ENCODE measurements around the gene RORB. TPM values are rescaled to one million over a fixed set of nuclear protein-coding genes. Genes with fewer than 3 reads are reported as not detected.
A peak's percentile ranks its signal among the peaks of the same experiment; 100 is the strongest.

RORB gene
- total RNA-seq, 1 experiment from 2014 or later, result 8.7 TPM

- ChIA-PET POLR2A (interaction anchor here (0.9 kb wide), 1 partner anchor 896 kb away, joined by 3 read pairs; no protein-coding TSS in a partner anchor), CTCF (interaction anchor here (1.2 to 1.7 kb wide), 2 partner anchors 10 to 34 kb away, joined by 3 to 6 read pairs; no protein-coding TSS in a partner anchor)
- DNase-seq (ENCODE audit: low spot score), result no peak
- no peak overlapping the region for H3K4me3 Mint-ChIP-seq
- TF ChIP-seq E2F5 (CRISPR knock-in tag; IDR thresholded peaks at IDR 0.05), result no peak
- TF ChIP-seq RELA (CRISPR knock-in tag; IDR thresholded peaks at IDR 0.05; ENCODE audit: borderline replicate concordance), result no peak
- no peak for TF ChIP-seq ZNF416 (CRISPR knock-in tag; IDR thresholded peaks at IDR 0.05)
- no peak for TF ChIP-seq MXD4 (CRISPR knock-in tag; IDR thresholded peaks at IDR 0.05; ENCODE audit: borderline replicate concordance)
- no peak for TF ChIP-seq HMGXB4 (CRISPR knock-in tag; IDR thresholded peaks at IDR 0.05)
- TF ChIP-seq MYBL2 (CRISPR knock-in tag; IDR thresholded peaks at IDR 0.05), result no peak
- no peak for TF ChIP-seq CBFB (CRISPR knock-in tag; IDR thresholded peaks at IDR 0.05; ENCODE audit: low read depth)
- no peak for TF ChIP-seq NR3C1 (CRISPR knock-in tag; conservative IDR thresholded peaks at IDR 0.05; ENCODE audit: low read depth)
- no peak for TF ChIP-seq RORB (CRISPR knock-in tag; IDR thresholded peaks at IDR 0.05)
- TF ChIP-seq ZNF232 (CRISPR knock-in tag; IDR thresholded peaks at IDR 0.05), result no peak
- TF ChIP-seq ZNF512 (CRISPR knock-in tag; IDR thresholded peaks at IDR 0.05; ENCODE audit: borderline replicate concordance), result no peak
- H3K4me1 Mint-ChIP-seq, result peaks cover 10% of the 10 kb centered on the region
- no peak overlapping the region for H3K27ac Mint-ChIP-seq
- ATAC-seq, result no peak
- no peaks in the 10 kb centered on the region for H3K36me3 Mint-ChIP-seq
- no peaks in the 10 kb centered on the region for H3K27me3 Mint-ChIP-seq (ENCODE audit: low read depth)
- no peaks in the 10 kb centered on the region for H3K9me3 Mint-ChIP-seq
These were observed 146.9 kb downstream of the RORB start for GRCh38 chr9:74644023-74644422.

- DNase-seq (ENCODE audit: low spot score), result no peak
- Mint-ChIP-seq H3K27me3 (ENCODE audit: low read depth) (no peaks in the 10 kb centered on the region), H3K36me3 (no peaks in the 10 kb centered on the region), H3K27ac (no peak overlapping the region), H3K4me3 (no peak overlapping the region), H3K4me1 (peaks cover 10% of the 10 kb centered on the region), H3K9me3 (no peaks in the 10 kb centered on the region)
- ChIA-PET CTCF (no interaction called here), POLR2A (interaction anchor here (0.7 kb wide), 1 partner anchor 1380 kb away, joined by 3 read pairs; no protein-coding TSS in a partner anchor)
- ATAC-seq, result peak; percentile 86
- TF ChIP-seq E2F5 (CRISPR knock-in tag; IDR thresholded peaks at IDR 0.05) (no peak), CTCF (IDR thresholded peaks at IDR 0.05) (peak; percentile 36)
These were observed 148.0 kb downstream of the RORB start for GRCh38 chr9:74645007-74645639.

- ATAC-seq, result peak; percentile 60
- Mint-ChIP-seq H3K27me3 (ENCODE audit: low read depth) (no peaks in the 10 kb centered on the region), H3K4me1 (peaks cover 9% of the 10 kb centered on the region), H3K27ac (peak overlapping the region; percentile 52; the same call in 1 of the 2 replicates), H3K36me3 (no peaks in the 10 kb centered on the region), H3K4me3 (no peak overlapping the region), H3K9me3 (no peaks in the 10 kb centered on the region)
- TF ChIP-seq IRF2 (CRISPR knock-in tag; IDR thresholded peaks at IDR 0.05; ENCODE audit: borderline replicate concordance, low read depth) (no peak), ZNF121 (CRISPR knock-in tag; IDR thresholded peaks at IDR 0.05) (no peak), ZNF232 (CRISPR knock-in tag; IDR thresholded peaks at IDR 0.05) (no peak), TEAD4 (CRISPR knock-in tag; IDR thresholded peaks at IDR 0.05) (no peak), ZNF416 (CRISPR knock-in tag; IDR thresholded peaks at IDR 0.05) (no peak), NR2C2 (CRISPR knock-in tag; IDR thresholded peaks at IDR 0.05) (no peak)
- ChIA-PET POLR2A (interaction anchor here (0.7 kb wide), 1 partner anchor 704 kb away, joined by 3 read pairs; no protein-coding TSS in a partner anchor), CTCF (interaction anchor here (0.6 to 1.3 kb wide), 2 partner anchors 10 to 89 kb away, joined by 3 to 4 read pairs; no protein-coding TSS in a partner anchor)
- DNase-seq (ENCODE audit: low spot score), result no peak
These were observed 156.4 kb downstream of the RORB start for GRCh38 chr9:74653410-74654080.
